Spinal cord (tissue), 10 donors: ENCODE results near the gene EPHA10. TPM values are rescaled to one million over a fixed set of nuclear protein-coding genes. Genes with fewer than 3 reads are reported as not detected.

Experiments
- DNase-seq, 6 donors: peaks; one replicate each; pipeline versions ENCODE4 v3.0.0 to v3.0.0-alpha.2; 2013 to 2015; ENCODE audit warnings: low spot score in 6 of 6, low read depth in 4 of 6
- H3K27ac ChIP-seq: one replicate; pipeline ENCODE4 v1.5.1; 2013; ENCODE audit warnings: low read depth, low read length, control low read depth
- H3K27me3 ChIP-seq: one replicate; pipeline ENCODE4 v1.6.1; 2013; ENCODE audit warnings: low read length; ENCODE audit not compliant: control insufficient read depth, insufficient read depth
- H3K36me3 ChIP-seq: one replicate; pipeline ENCODE4 v1.6.1; 2013; ENCODE audit warnings: low read length; ENCODE audit not compliant: control insufficient read depth, insufficient read depth
- H3K4me1 ChIP-seq: one replicate; pipeline ENCODE4 v1.6.1; 2013; ENCODE audit warnings: low read length; ENCODE audit not compliant: control insufficient read depth, insufficient read depth
- H3K4me3 ChIP-seq: one replicate; pipeline ENCODE4 v1.5.1; 2013; ENCODE audit warnings: low read depth, low read length, control low read depth
- H3K9me3 ChIP-seq: one replicate; pipeline ENCODE4 v1.6.1; 2013; ENCODE audit warnings: low read length; ENCODE audit not compliant: control insufficient read depth, insufficient read depth
- WGBS: methylation state at CpG from one replicate; pipeline ENCODE4 v1.1.5; 2013; ENCODE audit warnings: missing lambda C conversion rate; ENCODE audit not compliant: insufficient coverage; 5-methylcytosine and 5-hydroxymethylcytosine counted together
- polyA plus RNA-seq, 2 donors: library from polyadenylated mRNA; unstranded; fragments of 120-200 nt; gene quantifications; one replicate each; pipeline ENCODE4 v1.2.1, GENCODE V29; 2013; ENCODE audit not compliant: insufficient read length in 2 of 2
- total RNA-seq, 2 donors: library from RNA; depleted of rRNA in 1 of 2; stranded (reverse); fragments of 120-200 nt in 1 of 2; fragments of >200 nt in 1 of 2; gene quantifications; one replicate each; pipeline versions ENCODE4 v1.2.3 to v1.2.4, GENCODE V29; 2013 to 2014
- donor health status: healthy.

Gene EPHA10
- total and polyA plus RNA-seq, 4 donors, result 4.8 to 21.9 (median 11.1) TPM

- 48% methylated on average over 11 of the region's 14 CpGs for WGBS
- H3K4me1 ChIP-seq, result peaks cover 44% of the 10 kb centered on the region
- H3K36me3 ChIP-seq, result peaks cover 33% of the 10 kb centered on the region
- no peaks in the 10 kb centered on the region for H3K9me3 ChIP-seq
- no peak overlapping the region for H3K27ac ChIP-seq
- H3K27me3 ChIP-seq, result no peaks in the 10 kb centered on the region
- DNase-seq, result peak; percentile 21 to 82 (median 44)
- H3K4me3 ChIP-seq, result no peak overlapping the region
Observed at GRCh38 chr1:37725851-37726613, 38.9 kb downstream of the EPHA10 start.

- H3K27ac ChIP-seq, result no peak overlapping the region
- H3K27me3 ChIP-seq, result no peaks in the 10 kb centered on the region
- WGBS, result 70% methylated on average over 2 of the region's 6 CpGs
- DNase-seq, result no peak
- H3K36me3 ChIP-seq, result peaks cover 43% of the 10 kb centered on the region
- H3K9me3 ChIP-seq, result no peaks in the 10 kb centered on the region
- no peak overlapping the region for H3K4me3 ChIP-seq
- peaks cover 44% of the 10 kb centered on the region for H3K4me1 ChIP-seq
Observed at GRCh38 chr1:37724575-37724974, 40.3 kb downstream of the EPHA10 start.

GRCh38 chr1:37723390-37724078 lies 41.4 kb downstream of the EPHA10 start:
- H3K36me3 ChIP-seq, result peaks cover 50% of the 10 kb centered on the region
- H3K27me3 ChIP-seq, result no peaks in the 10 kb centered on the region
- no peak overlapping the region for H3K27ac ChIP-seq
- peaks cover 44% of the 10 kb centered on the region for H3K4me1 ChIP-seq
- no peaks in the 10 kb centered on the region for H3K9me3 ChIP-seq
- no peak overlapping the region for H3K4me3 ChIP-seq
- DNase-seq, result no peak
- 59% methylated on average over 9 of the region's 11 CpGs for WGBS

GRCh38 chr1:37723072-37723389 lies 41.9 kb downstream of the EPHA10 start:
- Histone ChIP-seq H3K27ac (no peak overlapping the region), H3K4me1 (peaks cover 44% of the 10 kb centered on the region), H3K36me3 (peaks cover 53% of the 10 kb centered on the region), H3K27me3 (no peaks in the 10 kb centered on the region), H3K4me3 (no peak overlapping the region), H3K9me3 (no peaks in the 10 kb centered on the region)
- DNase-seq, result no peak
- WGBS, result 84% methylated on average over 6 of the region's 6 CpGs

GRCh38 chr1:37722181-37723071 lies 42.5 kb downstream of the EPHA10 start:
- peaks cover 59% of the 10 kb centered on the region for H3K36me3 ChIP-seq
- no peak overlapping the region for H3K4me3 ChIP-seq
- H3K4me1 ChIP-seq, result peaks cover 44% of the 10 kb centered on the region
- WGBS, result 70% methylated on average over 10 of the region's 14 CpGs
- no peaks in the 10 kb centered on the region for H3K27me3 ChIP-seq
- peak in 1 of 6 donors; percentile 49 for DNase-seq
- no peaks in the 10 kb centered on the region for H3K9me3 ChIP-seq
- H3K27ac ChIP-seq, result no peak overlapping the region

GRCh38 chr1:37721565-37721964 lies 43.4 kb downstream of the EPHA10 start:
- no peak overlapping the region for H3K27ac ChIP-seq
- no peaks in the 10 kb centered on the region for H3K27me3 ChIP-seq
- 37% methylated on average over 18 of the region's 19 CpGs for WGBS
- peaks cover 61% of the 10 kb centered on the region for H3K36me3 ChIP-seq
- no peaks in the 10 kb centered on the region for H3K9me3 ChIP-seq
- H3K4me3 ChIP-seq, result no peak overlapping the region
- peaks cover 36% of the 10 kb centered on the region for H3K4me1 ChIP-seq
- no peak for DNase-seq

- peaks cover 25% of the 10 kb centered on the region for H3K4me1 ChIP-seq
- H3K9me3 ChIP-seq, result no peaks in the 10 kb centered on the region
- no peak for DNase-seq
- peaks cover 67% of the 10 kb centered on the region for H3K36me3 ChIP-seq
- no peaks in the 10 kb centered on the region for H3K27me3 ChIP-seq
- H3K4me3 ChIP-seq, result no peak overlapping the region
- H3K27ac ChIP-seq, result no peak overlapping the region
- WGBS, result 90% methylated on average over 19 of the region's 22 CpGs
Observed at GRCh38 chr1:37720231-37721130, 44.4 kb downstream of the EPHA10 start.

GRCh38 chr1:37719572-37720195 lies 45.2 kb downstream of the EPHA10 start:
- WGBS, result 85% methylated on average over 11 of the region's 13 CpGs
- Histone ChIP-seq H3K27me3 (no peaks in the 10 kb centered on the region), H3K27ac (no peak overlapping the region)

More at GRCh38 chr1:37719572-37720195, 45.2 kb downstream of the EPHA10 start:
- peaks cover 23% of the 10 kb centered on the region for H3K4me1 ChIP-seq
- DNase-seq, result no peak
- H3K9me3 ChIP-seq, result no peaks in the 10 kb centered on the region
- no peak overlapping the region for H3K4me3 ChIP-seq
- peaks cover 68% of the 10 kb centered on the region for H3K36me3 ChIP-seq
